Measurements from ENCODE around the gene PCDHA9.
"Not testable (repeated sequence)": the region's sequence is repeated elsewhere in the genome, so short reads cannot be mapped to it uniquely, and the experiment has no call there.

PCDHA9 gene

DNA sequence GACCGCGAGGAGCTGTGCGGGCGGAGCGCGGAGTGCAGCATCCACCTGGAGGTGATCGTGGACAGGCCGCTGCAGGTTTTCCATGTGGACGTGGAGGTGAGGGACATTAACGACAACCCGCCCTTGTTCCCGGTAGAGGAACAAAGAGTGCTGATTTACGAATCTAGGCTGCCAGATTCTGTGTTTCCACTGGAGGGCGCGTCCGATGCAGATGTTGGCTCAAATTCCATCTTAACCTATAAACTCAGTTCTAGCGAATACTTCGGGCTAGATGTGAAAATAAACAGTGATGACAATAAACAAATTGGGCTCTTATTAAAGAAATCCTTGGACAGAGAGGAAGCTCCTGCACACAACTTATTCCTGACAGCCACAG, 19.8 kb upstream of the PCDHA9 start:
- H3K27me3 Mint-ChIP-seq: peaks cover 27% of the 10 kb centered on the region
- H3K4me3 Mint-ChIP-seq: no peak overlapping the region
- peaks cover 9% of the 10 kb centered on the region for H3K9me3 Mint-ChIP-seq
- no peak overlapping the region for H3K27ac Mint-ChIP-seq
- H3K4me1 Mint-ChIP-seq: no peaks in the 10 kb centered on the region
- no peaks in the 10 kb centered on the region for H3K36me3 Mint-ChIP-seq
- ATAC-seq: no peak

DNA sequence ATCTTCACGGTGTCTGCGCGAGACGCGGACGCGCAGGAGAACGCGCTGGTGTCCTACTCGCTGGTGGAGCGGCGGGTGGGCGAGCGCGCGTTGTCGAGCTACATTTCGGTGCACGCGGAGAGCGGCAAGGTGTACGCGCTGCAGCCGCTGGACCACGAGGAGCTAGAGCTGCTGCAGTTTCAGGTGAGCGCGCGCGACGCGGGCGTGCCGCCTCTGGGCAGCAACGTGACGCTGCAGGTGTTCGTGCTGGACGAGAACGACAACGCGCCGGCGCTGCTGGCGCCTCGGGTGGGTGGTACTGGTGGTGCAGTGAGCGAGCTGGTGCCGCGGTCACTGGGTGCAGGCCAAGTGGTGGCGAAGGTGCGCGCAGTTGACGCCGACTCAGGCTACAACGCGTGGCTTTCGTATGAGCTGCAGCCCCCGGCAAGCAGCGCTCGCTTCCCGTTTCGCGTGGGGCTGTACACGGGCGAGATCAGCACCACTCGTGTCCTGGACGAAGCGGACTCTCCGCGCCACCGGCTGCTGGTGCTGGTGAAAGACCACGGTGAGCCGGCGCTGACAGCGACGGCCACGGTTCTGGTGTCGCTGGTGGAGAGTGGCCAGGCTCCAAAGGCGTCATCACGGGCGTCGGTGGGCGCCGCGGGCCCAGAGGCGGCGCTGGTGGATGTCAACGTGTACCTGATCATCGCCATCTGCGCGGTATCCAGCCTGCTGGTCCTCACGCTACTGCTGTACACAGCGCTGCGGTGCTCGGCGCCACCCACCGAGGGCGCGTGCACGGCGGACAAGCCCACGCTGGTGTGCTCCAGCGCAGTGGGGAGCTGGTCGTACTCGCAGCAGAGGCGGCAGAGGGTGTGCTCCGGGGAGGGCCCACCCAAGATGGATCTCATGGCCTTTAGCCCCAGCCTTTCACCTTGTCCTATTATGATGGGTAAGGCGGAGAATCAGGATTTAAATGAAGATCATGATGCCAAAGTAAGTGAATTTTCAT, 18.4 kb upstream of the PCDHA9 start:
- not testable (repeated sequence) for H3K9me3 Mint-ChIP-seq

DNA sequence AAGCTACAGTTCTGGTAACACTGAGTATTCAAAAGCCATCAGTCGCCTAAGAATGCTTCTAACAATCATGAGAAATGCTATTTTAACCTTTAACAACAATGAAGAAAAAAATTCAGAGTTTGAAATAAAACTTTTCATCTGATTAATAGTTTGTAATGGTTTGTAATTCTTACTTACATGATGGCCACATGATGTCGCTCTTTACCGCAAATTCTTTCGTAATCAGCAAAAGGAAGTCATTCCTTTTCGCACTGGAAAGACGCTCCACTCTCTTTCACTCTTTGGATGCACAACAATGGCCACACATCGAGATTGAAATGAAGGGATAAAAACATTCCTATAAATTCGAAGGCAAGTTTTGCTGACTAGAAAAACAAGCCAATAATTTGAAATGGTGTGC, 14.2 kb upstream of the PCDHA9 start, which contains the start of gene PCDHA7:
Gene PCDHA7 (plus strand): TSS at position 277 of the 400 bp plus-strand sequence. CDS start 115 bp downstream, at position 392.
- Mint-ChIP-seq H3K9me3 (peaks cover 14% of the 10 kb centered on the region), H3K27me3 (peaks cover 21% of the 10 kb centered on the region), H3K4me1 (no peaks in the 10 kb centered on the region), H3K27ac (no peak within 1 kb of the TSS), H3K36me3 (no peaks in the 10 kb centered on the region), H3K4me3 (no peak within 1 kb of the TSS)
- no peak for ATAC-seq

More for the DNA sequence above, 18.4 kb upstream of the PCDHA9 start:
- not testable (repeated sequence) for H3K4me1 Mint-ChIP-seq, H3K4me3 Mint-ChIP-seq, ATAC-seq, H3K36me3 Mint-ChIP-seq, H3K27ac Mint-ChIP-seq
- H3K27me3 Mint-ChIP-seq: peaks cover 27% of the 10 kb centered on the region

DNA sequence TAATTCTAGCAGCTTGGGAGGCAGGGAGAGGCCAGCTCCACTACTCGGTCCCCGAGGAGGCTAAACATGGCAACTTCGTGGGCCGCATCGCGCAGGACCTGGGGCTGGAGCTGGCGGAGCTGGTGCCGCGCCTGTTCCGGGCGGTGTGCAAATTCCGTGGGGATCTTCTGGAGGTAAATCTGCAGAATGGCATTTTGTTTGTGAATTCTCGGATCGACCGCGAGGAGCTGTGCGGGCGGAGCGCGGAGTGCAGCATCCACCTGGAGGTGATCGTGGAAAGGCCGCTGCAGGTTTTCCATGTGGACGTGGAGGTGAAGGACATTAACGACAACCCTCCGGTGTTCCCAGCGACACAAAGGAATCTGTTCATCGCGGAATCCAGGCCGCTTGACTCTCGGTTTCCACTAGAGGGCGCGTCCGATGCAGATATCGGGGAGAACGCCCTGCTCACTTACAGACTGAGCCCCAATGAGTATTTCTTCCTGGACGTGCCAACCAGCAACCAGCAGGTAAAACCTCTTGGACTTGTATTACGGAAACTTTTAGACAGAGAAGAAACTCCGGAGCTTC, 13.7 kb upstream of the PCDHA9 start:
- H3K4me1 Mint-ChIP-seq, ATAC-seq, H3K4me3 Mint-ChIP-seq, H3K36me3 Mint-ChIP-seq, H3K27ac Mint-ChIP-seq: not testable (repeated sequence)
- H3K27me3 Mint-ChIP-seq: peaks cover 24% of the 10 kb centered on the region
- peaks cover 14% of the 10 kb centered on the region for H3K9me3 Mint-ChIP-seq

DNA sequence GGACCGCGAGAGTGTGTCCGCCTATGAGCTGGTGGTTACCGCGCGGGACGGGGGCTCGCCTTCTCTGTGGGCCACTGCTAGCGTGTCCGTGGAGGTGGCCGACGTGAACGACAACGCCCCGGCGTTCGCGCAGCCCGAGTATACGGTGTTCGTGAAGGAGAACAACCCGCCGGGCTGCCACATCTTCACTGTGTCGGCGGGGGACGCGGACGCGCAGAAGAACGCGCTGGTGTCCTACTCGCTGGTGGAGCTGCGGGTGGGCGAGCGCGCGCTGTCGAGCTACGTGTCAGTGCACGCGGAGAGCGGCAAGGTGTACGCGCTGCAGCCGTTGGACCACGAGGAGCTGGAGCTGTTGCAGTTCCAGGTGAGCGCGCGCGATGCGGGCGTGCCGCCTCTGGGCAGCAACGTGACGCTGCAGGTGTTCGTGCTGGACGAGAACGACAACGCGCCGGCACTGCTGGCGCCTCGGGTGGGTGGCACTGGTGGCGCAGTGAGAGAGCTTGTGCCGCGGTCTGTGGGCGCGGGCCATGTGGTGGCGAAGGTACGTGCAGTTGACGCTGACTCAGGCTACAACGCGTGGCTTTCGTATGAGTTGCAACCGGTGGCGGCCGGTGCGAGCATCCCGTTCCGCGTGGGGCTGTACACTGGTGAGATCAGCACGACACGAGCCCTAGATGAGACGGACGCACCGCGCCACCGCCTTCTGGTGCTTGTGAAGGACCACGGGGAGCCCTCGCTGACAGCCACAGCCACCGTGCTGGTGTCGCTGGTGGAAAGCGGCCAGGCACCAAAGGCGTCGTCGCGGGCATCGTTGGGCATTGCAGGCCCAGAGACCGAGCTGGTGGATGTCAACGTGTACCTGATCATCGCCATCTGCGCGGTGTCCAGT, 12.3 kb upstream of the PCDHA9 start:
- Mint-ChIP-seq H3K9me3 (peaks cover 14% of the 10 kb centered on the region), H3K4me1 (no peaks in the 10 kb centered on the region), H3K4me3 (no peak overlapping the region), H3K27ac (no peak overlapping the region), H3K27me3 (peaks cover 34% of the 10 kb centered on the region), H3K36me3 (no peaks in the 10 kb centered on the region)
- ATAC-seq: no peak

DNA sequence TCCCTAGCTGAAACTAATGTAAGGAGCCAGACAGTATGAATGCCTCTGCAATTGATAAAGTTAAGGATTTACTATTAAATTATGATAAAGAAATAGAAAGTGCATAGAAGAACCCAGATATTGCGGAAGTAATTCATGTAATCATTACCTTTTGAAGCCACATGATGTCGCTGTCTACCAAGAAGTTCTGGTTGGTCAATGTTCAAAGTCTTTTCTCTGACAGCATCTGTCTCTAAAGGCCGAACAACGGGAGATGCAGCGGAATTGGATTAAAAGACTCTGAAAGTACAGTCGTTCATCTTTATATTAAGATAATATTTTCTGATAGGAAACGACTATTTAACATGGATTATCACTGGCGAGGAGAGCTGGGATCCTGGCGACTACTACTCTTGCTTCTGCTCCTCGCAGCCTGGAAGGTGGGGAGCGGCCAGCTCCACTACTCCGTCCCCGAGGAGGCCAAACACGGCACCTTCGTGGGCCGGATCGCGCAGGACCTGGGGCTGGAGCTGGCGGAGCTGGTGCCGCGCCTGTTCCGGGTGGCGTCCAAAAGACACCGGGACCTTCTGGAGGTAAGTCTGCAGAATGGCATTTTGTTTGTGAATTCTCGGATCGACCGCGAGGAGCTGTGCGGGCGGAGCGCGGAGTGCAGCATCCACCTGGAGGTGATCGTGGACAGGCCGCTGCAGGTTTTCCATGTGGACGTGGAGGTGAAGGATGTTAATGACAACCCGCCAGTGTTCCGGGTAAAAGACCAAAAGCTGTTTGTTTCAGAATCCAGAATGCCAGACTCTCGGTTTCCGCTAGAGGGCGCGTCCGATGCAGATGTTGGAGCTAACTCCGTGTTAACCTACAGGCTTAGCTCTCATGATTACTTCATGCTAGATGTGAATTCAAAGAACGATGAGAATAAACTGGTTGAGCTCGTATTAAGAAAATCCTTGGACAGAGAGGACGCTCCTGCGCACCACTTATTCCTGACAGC, 6.9 kb upstream of the PCDHA9 start, which contains the start of gene PCDHA8:
Gene PCDHA8 (plus strand): TSS at position 210 of the 985 bp plus-strand sequence. CDS start 135 bp downstream, at position 345.
- Mint-ChIP-seq H3K4me3 (no peak within 1 kb of the TSS), H3K4me1 (no peaks in the 10 kb centered on the region), H3K27ac (no peak within 1 kb of the TSS), H3K36me3 (no peaks in the 10 kb centered on the region), H3K27me3 (peaks cover 26% of the 10 kb centered on the region), H3K9me3 (peaks cover 3% of the 10 kb centered on the region)
- no peak for ATAC-seq

DNA sequence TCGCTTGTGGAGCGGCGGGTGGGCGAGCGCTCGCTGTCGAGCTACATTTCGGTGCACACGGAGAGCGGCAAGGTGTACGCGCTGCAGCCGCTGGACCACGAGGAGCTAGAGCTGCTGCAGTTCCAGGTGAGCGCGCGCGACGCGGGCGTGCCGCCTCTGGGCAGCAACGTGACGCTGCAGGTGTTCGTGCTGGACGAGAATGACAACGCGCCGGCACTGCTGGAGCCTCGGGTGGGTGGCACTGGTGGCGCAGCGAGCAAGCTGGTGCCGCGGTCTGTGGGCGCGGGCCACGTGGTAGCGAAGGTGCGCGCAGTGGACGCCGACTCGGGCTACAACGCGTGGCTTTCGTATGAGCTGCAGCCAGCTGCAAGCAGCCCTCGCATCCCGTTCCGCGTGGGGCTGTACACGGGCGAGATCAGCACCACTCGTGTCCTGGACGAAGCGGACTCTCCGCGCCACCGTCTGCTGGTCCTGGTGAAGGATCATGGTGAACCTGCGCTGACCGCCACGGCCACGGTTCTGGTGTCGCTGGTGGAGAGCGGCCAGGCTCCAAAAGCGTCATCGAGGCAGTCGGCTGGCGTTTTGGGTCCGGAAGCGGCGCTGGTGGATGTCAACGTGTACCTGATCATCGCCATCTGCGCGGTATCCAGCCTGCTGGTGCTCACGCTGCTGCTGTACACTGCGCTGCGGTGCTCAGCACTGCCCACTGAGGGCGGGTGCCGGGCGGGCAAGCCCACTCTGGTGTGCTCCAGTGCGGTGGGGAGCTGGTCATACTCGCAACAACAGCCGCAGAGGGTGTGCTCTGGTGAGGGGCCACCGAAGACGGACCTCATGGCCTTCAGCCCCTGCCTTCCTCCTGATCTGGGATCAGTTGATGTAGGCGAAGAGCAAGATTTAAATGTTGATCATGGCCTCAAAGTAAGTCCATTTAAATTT, 5.1 kb upstream of the PCDHA9 start:
- no peaks in the 10 kb centered on the region for H3K36me3 Mint-ChIP-seq
- ATAC-seq: no peak
- no peaks in the 10 kb centered on the region for H3K9me3 Mint-ChIP-seq
- no peak overlapping the region for H3K27ac Mint-ChIP-seq
- no peak overlapping the region for H3K4me3 Mint-ChIP-seq
- peaks cover 35% of the 10 kb centered on the region for H3K27me3 Mint-ChIP-seq
- H3K4me1 Mint-ChIP-seq: no peaks in the 10 kb centered on the region

DNA sequence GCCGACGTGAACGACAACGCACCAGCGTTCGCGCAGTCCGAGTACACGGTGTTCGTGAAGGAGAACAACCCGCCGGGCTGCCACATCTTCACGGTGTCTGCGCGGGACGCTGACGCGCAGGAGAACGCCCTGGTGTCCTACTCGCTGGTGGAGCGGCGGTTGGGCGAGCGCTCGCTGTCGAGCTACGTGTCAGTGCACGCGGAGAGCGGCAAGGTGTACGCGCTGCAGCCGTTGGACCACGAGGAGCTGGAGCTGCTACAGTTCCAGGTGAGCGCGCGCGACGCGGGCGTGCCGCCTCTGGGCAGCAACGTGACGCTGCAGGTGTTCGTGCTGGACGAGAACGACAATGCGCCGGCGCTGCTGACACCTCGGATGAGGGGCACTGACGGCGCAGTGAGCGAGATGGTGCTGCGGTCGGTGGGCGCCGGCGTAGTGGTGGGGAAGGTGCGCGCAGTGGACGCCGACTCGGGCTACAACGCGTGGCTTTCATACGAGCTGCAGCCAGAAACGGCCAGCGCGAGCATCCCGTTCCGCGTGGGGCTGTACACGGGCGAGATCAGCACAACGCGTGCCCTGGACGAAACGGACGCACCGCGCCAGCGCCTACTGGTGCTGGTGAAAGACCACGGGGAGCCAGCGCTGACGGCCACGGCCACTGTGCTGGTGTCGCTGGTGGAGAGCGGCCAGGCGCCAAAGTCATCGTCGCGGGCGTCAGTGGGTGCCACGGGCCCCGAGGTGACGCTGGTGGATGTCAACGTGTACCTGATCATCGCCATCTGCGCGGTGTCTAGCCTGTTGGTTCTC, 1.9 kb downstream of the PCDHA9 start:
- not testable (repeated sequence) for H3K36me3 Mint-ChIP-seq, ATAC-seq, H3K4me3 Mint-ChIP-seq, H3K27ac Mint-ChIP-seq, H3K9me3 Mint-ChIP-seq, H3K4me1 Mint-ChIP-seq
- peaks cover 35% of the 10 kb centered on the region for H3K27me3 Mint-ChIP-seq

DNA sequence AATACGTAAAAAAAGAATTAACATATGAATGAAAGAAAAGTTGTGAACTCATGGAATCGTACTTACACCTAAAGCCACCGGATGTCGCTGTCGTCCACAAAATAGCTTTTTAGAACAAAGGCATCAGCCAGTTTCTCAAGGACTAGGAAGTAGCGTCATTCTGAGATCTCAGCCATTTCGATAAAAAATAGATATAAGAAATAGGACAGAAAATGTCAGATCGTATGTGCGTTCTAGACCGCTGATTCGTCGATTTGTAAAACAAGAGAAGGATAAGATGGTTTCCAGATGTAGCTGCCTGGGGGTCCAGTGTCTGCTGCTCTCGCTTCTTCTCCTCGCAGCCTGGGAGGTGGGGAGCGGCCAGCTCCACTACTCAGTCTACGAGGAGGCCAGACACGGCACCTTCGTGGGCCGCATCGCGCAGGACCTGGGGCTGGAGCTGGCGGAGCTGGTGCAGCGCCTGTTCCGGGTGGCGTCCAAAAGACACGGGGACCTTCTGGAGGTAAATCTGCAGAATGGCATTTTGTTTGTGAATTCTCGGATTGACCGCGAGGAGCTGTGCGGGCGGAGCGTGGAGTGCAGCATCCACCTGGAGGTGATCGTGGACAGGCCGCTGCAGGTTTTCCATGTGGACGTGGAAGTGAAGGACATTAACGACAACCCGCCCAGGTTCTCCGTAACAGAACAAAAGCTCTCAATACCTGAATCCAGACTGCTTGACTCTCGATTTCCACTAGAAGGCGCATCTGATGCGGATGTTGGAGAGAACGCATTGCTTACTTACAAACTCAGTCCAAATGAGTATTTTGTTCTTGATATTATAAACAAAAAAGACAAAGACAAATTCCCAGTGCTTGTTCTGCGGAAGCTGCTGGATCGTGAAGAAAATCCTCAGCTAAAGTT, 7.8 kb downstream of the PCDHA9 start, which contains the start of gene PCDHA10:
Gene PCDHA10 (plus strand): TSS at position 126 of the 903 bp plus-strand sequence. CDS start 152 bp downstream, at position 278.
- no peak within 1 kb of the TSS for H3K4me3 Mint-ChIP-seq
- H3K27ac Mint-ChIP-seq: no peak within 1 kb of the TSS
- H3K4me1 Mint-ChIP-seq: no peaks in the 10 kb centered on the region
- peaks cover 6% of the 10 kb centered on the region for H3K9me3 Mint-ChIP-seq
- peaks cover 10% of the 10 kb centered on the region for H3K27me3 Mint-ChIP-seq
- H3K36me3 Mint-ChIP-seq: no peaks in the 10 kb centered on the region
- ATAC-seq: no peak

DNA sequence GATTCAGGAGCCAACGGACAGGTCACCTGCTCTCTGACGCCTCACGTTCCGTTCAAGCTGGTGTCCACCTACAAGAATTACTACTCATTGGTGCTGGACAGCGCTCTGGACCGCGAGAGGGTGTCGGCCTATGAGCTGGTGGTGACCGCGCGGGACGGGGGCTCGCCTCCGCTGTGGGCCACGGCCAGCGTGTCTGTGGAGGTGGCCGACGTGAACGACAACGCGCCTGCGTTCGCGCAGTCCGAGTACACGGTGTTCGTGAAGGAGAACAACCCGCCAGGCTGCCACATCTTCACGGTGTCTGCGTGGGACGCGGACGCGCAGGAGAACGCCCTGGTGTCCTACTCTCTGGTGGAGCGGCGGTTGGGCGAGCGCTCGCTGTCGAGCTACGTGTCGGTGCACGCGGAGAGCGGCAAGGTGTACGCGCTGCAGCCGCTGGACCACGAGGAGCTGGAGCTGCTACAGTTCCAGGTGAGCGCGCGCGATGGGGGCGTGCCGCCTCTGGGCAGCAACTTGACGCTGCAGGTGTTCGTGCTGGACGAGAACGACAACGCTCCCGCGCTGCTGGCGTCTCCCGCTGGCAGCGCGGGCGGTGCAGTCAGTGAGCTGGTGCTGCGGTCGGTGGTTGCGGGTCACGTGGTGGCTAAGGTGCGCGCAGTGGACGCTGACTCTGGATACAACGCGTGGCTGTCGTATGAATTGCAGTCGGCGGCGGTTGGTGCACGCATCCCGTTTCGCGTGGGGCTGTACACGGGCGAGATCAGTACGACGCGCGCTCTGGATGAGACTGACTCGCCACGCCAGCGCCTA, 9.2 kb downstream of the PCDHA9 start:
- H3K27ac Mint-ChIP-seq: no peak overlapping the region
- H3K4me3 Mint-ChIP-seq: no peak overlapping the region
- no peaks in the 10 kb centered on the region for H3K4me1 Mint-ChIP-seq
- H3K36me3 Mint-ChIP-seq: no peaks in the 10 kb centered on the region
- peaks cover 10% of the 10 kb centered on the region for H3K27me3 Mint-ChIP-seq
- peaks cover 6% of the 10 kb centered on the region for H3K9me3 Mint-ChIP-seq
- ATAC-seq: no peak

DNA sequence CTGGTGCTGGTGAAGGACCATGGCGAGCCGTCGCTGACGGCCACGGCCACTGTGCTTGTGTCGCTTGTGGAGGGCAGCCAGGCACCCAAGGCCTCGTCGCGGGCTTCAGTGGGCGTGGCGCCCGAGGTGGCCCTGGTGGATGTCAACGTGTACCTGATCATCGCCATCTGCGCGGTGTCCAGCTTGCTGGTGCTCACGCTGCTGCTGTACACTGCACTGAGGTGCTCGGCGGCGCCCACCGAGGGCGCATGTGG, 9.7 kb downstream of the PCDHA9 start:
- H3K4me3 Mint-ChIP-seq: no peak overlapping the region
- ATAC-seq: no peak
- H3K9me3 Mint-ChIP-seq: peaks cover 6% of the 10 kb centered on the region
- H3K36me3 Mint-ChIP-seq: no peaks in the 10 kb centered on the region
- H3K27me3 Mint-ChIP-seq: peaks cover 6% of the 10 kb centered on the region
- no peak overlapping the region for H3K27ac Mint-ChIP-seq
- H3K4me1 Mint-ChIP-seq: no peaks in the 10 kb centered on the region
